SK-N-SH (cell line): ENCODE measurements around the gene SIK2. TPM values are rescaled to one million over a fixed set of nuclear protein-coding genes. Genes with fewer than 3 reads are reported as not detected.

Source experiments
- CTCF ChIA-PET: fragments of 300-600, 350-600 bp; formaldehyde crosslinking; extraction: SDS; loops from one replicate; lab custom pipeline; 2021; lab: Yijun Ruan, JAX
- POLR2A ChIA-PET: fragments of 350-600 bp; sonication (Branson Sonifier 250); formaldehyde crosslinking; extraction: SDS; loops from one replicate; lab custom pipeline; 2020; ENCODE audit warnings: antibody characterized with exemption, inconsistent platforms; lab: Yijun Ruan, JAX
- DNase-seq: peaks from one replicate; pipeline ENCODE4 v3.0.0; 2012
- H2AFZ ChIP-seq: fragments of 200-600 bp; sonication (generic); 2 replicates; pipeline ENCODE4 v1.8.1; 2016; ENCODE audit warnings: antibody characterized with exemption, mild to moderate bottlenecking, low read depth
- H3F3A ChIP-seq: fragments of 200-600 bp; sonication (generic); replicated peaks from 2 replicates; pipeline ENCODE3; 2016; ENCODE audit warnings: antibody characterized with exemption, mild to moderate bottlenecking; ENCODE audit not compliant: insufficient read depth
- H3K27ac ChIP-seq, 2 experiments: fragments of 200-500 bp in 1 of 2; fragments of 200-600 bp in 1 of 2; sonication (Bioruptor generic) in 1 of 2; sonication (generic), shearing (Covaris generic) in 1 of 2; 2 replicates each; pipeline versions ENCODE4 v1.5.1 to v1.6.1; 2014 to 2016; ENCODE audit warnings: low read depth in 2 of 2, inconsistent platforms in 1 of 2, low read length in 1 of 2, mild to moderate bottlenecking in 1 of 2, mixed read lengths in 1 of 2
- H3K27me3 ChIP-seq: fragments of 200-600 bp; sonication (generic), shearing (Covaris generic); 2 replicates; pipeline ENCODE4 v1.6.1; 2016; ENCODE audit warnings: mixed run types; ENCODE audit not compliant: insufficient read depth
- H3K36me3 ChIP-seq, 2 experiments: fragments of 200-500 bp in 1 of 2; fragments of 200-600 bp in 1 of 2; sonication (Bioruptor generic) in 1 of 2; sonication (generic) in 1 of 2; replicated peaks in 1 of 2; 2 replicates each; pipeline versions ENCODE3 to v1.5.1; 2014 to 2016; ENCODE audit warnings: low read length in 1 of 2, mild to moderate bottlenecking in 1 of 2; ENCODE audit not compliant: insufficient read depth in 2 of 2, control insufficient read depth in 1 of 2
- H3K4me1 ChIP-seq, 2 experiments: fragments of 200-500 bp in 1 of 2; fragments of 200-600 bp in 1 of 2; sonication (Bioruptor generic) in 1 of 2; sonication (generic), shearing (Covaris generic) in 1 of 2; 2 replicates each; pipeline versions ENCODE4 v1.5.1 to v1.6.1; 2014 to 2016; ENCODE audit warnings: low read depth in 1 of 2, low read length in 1 of 2, mixed run types in 1 of 2; ENCODE audit not compliant: insufficient read depth in 2 of 2, control insufficient read depth in 1 of 2
- H3K4me2 ChIP-seq: fragments of 200-600 bp; sonication (generic), shearing (Covaris generic); 2 replicates; pipeline ENCODE4 v1.6.1; 2017; ENCODE audit warnings: mixed run types
- H3K4me3 ChIP-seq, 2 experiments: fragments of 200-500 bp in 1 of 2; fragments of 200-600 bp in 1 of 2; sonication (Bioruptor generic) in 1 of 2; sonication (generic), shearing (Covaris generic) in 1 of 2; 2 replicates each; pipeline versions ENCODE4 v1.5.1 to v1.8.1; 2014 to 2016; ENCODE audit warnings: low read depth in 2 of 2, inconsistent platforms in 1 of 2, low read length in 1 of 2, mild to moderate bottlenecking in 1 of 2, mixed read lengths in 1 of 2, moderate library complexity in 1 of 2
- H3K79me2 ChIP-seq: fragments of 200-600 bp; sonication (generic); 2 replicates; pipeline ENCODE4 v1.8.1; 2017; ENCODE audit warnings: mild to moderate bottlenecking; ENCODE audit not compliant: insufficient read depth
- H3K9ac ChIP-seq: fragments of 200-600 bp; sonication (generic); 2 replicates; pipeline ENCODE4 v1.6.1; 2017; ENCODE audit warnings: mixed run types
- H3K9me2 ChIP-seq: fragments of 200-600 bp; sonication (generic); 2 replicates; pipeline ENCODE4 v1.6.1; 2017; ENCODE audit warnings: mixed run types
- H3K9me3 ChIP-seq: fragments of 200-600 bp; sonication (generic); 2 replicates; pipeline ENCODE4 v1.6.1; 2017; ENCODE audit warnings: mixed run types, mild to moderate bottlenecking, moderate library complexity
- H4K20me1 ChIP-seq: fragments of 200-600 bp; sonication (generic); 2 replicates; pipeline ENCODE4 v1.6.1; 2017; ENCODE audit warnings: mild to moderate bottlenecking, mixed run types; ENCODE audit not compliant: insufficient read depth
- CHD2 ChIP-seq: fragments of 150-350 bp; IDR thresholded peaks from 2 replicates; pipeline ENCODE4 v1.6.1; 2018; ENCODE audit warnings: low read length; ENCODE audit not compliant: partially characterized antibody
- ELF1 ChIP-seq: IDR thresholded peaks from 2 replicates; pipeline ENCODE4 v1.4.0; 2012
- EP300 ChIP-seq, 2 experiments: IDR thresholded peaks; 2 replicates each; pipeline versions ENCODE4 v1.4.0 to v1.6.1; 2012; ENCODE audit warnings: borderline replicate concordance in 1 of 2, low read depth in 1 of 2, low read length in 1 of 2
- JUND ChIP-seq: IDR thresholded peaks from 2 replicates; pipeline ENCODE4 v1.4.0; 2012
- MEF2A ChIP-seq: IDR thresholded peaks from 2 replicates; pipeline ENCODE4 v1.4.0; 2012; ENCODE audit warnings: low read depth, borderline replicate concordance
- MXI1 ChIP-seq: IDR thresholded peaks from 2 replicates; pipeline ENCODE4 v1.6.1; 2012; ENCODE audit warnings: mild to moderate bottlenecking, low read depth, low read length, improper control_type of control experiment
- NFIC ChIP-seq: IDR thresholded peaks from 2 replicates; pipeline ENCODE4 v1.4.0; 2012; ENCODE audit warnings: borderline replicate concordance
- POLR2AphosphoS5 ChIP-seq: IDR thresholded peaks from 2 replicates; pipeline ENCODE4 v1.6.1; 2012; ENCODE audit warnings: low read depth, low read length
- RFX5 ChIP-seq: IDR thresholded peaks from 2 replicates; pipeline ENCODE4 v1.6.1; 2012; ENCODE audit warnings: mild to moderate bottlenecking, improper control_type of control experiment, low read length
- RXRA ChIP-seq: IDR thresholded peaks from 2 replicates; pipeline ENCODE4 v1.4.0; 2012; ENCODE audit warnings: low read depth, mild to moderate bottlenecking, borderline replicate concordance
- SMC3 ChIP-seq: IDR thresholded peaks from 2 replicates; pipeline ENCODE4 v1.6.1; 2012; ENCODE audit warnings: low read depth, low read length, improper control_type of control experiment
- YY1 ChIP-seq: IDR thresholded peaks from 2 replicates; pipeline ENCODE4 v1.4.0; 2012; ENCODE audit warnings: low read depth, mild to moderate bottlenecking
- WGBS: methylation state at CpG from one replicate; pipeline ENCODE4 v1.1.6; 2017; ENCODE audit warnings: low lambda C conversion rate; 5-methylcytosine and 5-hydroxymethylcytosine counted together
- polyA plus RNA-seq, 3 experiments: library from polyadenylated mRNA; depleted of rRNA; stranded (reverse); fragments of >200 nt; gene quantifications; 2 replicates each; pipeline ENCODE4 v1.2.3, GENCODE V29; 2012
- TF ChIP-seq, protein P1 (sequence below): fragments of 150-350 bp; IDR thresholded peaks from 2 replicates; pipeline ENCODE4 v1.6.1; 2016; ENCODE audit warnings: mild to moderate bottlenecking, low read depth, low read length
- TF ChIP-seq, protein P2 (sequence below): IDR thresholded peaks from 2 replicates; pipeline ENCODE4 v1.6.1; 2012; ENCODE audit warnings: mild to moderate bottlenecking, low read depth, low read length, moderate library complexity
- TF ChIP-seq, protein P3 (sequence below): IDR thresholded peaks from 2 replicates; pipeline ENCODE4 v1.4.0; 2012; ENCODE audit warnings: low read depth
- TF ChIP-seq, protein P4 (sequence below): IDR thresholded peaks from 2 replicates; pipeline ENCODE4 v1.4.0; 2012; ENCODE audit warnings: low read depth, borderline replicate concordance
- TF ChIP-seq, protein P5 (sequence below): fragments of 150-350 bp; IDR thresholded peaks from 2 replicates; pipeline ENCODE4 v1.6.1; 2017; ENCODE audit warnings: antibody characterized with exemption, low read length, low read depth, borderline replicate concordance
- TF ChIP-seq, protein P6 (sequence below): IDR thresholded peaks from 2 replicates; pipeline ENCODE4; 2012
- TF ChIP-seq, protein P7 (sequence below): IDR thresholded peaks from 2 replicates; pipeline ENCODE4 v1.4.0; 2012; ENCODE audit warnings: low read depth, borderline replicate concordance

The SIK2 gene
- polyA plus RNA-seq, 1 of the 3 experiments (the other 2 are of a cell fraction) = 8.9 TPM

DNA sequence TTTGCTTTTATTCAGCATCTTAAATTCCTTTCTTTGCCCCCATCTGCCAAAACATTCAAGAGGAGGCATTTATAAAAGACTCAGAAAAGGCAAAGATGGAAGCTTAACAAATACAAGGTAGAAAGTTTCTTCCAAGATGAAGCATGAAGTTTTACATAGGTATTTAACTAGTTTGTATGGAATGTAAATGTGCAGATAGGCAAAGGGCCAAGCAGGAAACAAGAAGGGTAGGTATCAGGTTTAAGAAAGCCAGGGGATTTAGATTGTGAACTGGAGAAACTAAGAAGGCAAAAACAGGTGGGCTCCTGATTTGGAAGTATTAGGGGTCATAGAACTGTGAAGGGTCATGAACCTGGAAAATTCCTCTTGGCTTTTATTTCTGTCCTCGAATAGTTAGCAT, 101.3 kb downstream of the SIK2 start:
- Histone ChIP-seq H3K4me2 (no peak overlapping the region), H4K20me1 (no peaks in the 10 kb centered on the region), H3K9me3 (no peaks in the 10 kb centered on the region), H3K27me3 (no peaks in the 10 kb centered on the region), H3F3A (no peaks in the 10 kb centered on the region), H3K9ac (no peak overlapping the region), H3K9me2 (no peaks in the 10 kb centered on the region), H3K4me3 (no peak overlapping the region), H3K27ac (no peak overlapping the region), H2AFZ (no peak overlapping the region), H3K36me3 (peaks cover 43 to 47% of the 10 kb centered on the region in 2 experiments), H3K79me2 (no peaks in the 10 kb centered on the region; the same call in 1 of the 2 replicates), H3K4me1 (no peaks in the 10 kb centered on the region)
- DNase-seq = no peak
- no peak for TF ChIP-seq MEF2A
- no peak for TF ChIP-seq NFIC
- TF ChIP-seq, protein P1, sequence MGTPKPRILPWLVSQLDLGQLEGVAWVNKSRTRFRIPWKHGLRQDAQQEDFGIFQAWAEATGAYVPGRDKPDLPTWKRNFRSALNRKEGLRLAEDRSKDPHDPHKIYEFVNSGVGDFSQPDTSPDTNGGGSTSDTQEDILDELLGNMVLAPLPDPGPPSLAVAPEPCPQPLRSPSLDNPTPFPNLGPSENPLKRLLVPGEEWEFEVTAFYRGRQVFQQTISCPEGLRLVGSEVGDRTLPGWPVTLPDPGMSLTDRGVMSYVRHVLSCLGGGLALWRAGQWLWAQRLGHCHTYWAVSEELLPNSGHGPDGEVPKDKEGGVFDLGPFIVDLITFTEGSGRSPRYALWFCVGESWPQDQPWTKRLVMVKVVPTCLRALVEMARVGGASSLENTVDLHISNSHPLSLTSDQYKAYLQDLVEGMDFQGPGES = no peak
- TF ChIP-seq, protein P2, sequence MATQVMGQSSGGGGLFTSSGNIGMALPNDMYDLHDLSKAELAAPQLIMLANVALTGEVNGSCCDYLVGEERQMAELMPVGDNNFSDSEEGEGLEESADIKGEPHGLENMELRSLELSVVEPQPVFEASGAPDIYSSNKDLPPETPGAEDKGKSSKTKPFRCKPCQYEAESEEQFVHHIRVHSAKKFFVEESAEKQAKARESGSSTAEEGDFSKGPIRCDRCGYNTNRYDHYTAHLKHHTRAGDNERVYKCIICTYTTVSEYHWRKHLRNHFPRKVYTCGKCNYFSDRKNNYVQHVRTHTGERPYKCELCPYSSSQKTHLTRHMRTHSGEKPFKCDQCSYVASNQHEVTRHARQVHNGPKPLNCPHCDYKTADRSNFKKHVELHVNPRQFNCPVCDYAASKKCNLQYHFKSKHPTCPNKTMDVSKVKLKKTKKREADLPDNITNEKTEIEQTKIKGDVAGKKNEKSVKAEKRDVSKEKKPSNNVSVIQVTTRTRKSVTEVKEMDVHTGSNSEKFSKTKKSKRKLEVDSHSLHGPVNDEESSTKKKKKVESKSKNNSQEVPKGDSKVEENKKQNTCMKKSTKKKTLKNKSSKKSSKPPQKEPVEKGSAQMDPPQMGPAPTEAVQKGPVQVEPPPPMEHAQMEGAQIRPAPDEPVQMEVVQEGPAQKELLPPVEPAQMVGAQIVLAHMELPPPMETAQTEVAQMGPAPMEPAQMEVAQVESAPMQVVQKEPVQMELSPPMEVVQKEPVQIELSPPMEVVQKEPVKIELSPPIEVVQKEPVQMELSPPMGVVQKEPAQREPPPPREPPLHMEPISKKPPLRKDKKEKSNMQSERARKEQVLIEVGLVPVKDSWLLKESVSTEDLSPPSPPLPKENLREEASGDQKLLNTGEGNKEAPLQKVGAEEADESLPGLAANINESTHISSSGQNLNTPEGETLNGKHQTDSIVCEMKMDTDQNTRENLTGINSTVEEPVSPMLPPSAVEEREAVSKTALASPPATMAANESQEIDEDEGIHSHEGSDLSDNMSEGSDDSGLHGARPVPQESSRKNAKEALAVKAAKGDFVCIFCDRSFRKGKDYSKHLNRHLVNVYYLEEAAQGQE = no peak
- TF ChIP-seq, protein P3, sequence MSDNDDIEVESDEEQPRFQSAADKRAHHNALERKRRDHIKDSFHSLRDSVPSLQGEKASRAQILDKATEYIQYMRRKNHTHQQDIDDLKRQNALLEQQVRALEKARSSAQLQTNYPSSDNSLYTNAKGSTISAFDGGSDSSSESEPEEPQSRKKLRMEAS = no peak
- TF ChIP-seq, protein P4, sequence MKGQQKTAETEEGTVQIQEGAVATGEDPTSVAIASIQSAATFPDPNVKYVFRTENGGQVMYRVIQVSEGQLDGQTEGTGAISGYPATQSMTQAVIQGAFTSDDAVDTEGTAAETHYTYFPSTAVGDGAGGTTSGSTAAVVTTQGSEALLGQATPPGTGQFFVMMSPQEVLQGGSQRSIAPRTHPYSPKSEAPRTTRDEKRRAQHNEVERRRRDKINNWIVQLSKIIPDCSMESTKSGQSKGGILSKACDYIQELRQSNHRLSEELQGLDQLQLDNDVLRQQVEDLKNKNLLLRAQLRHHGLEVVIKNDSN = no peak
- TF ChIP-seq, protein P5, sequence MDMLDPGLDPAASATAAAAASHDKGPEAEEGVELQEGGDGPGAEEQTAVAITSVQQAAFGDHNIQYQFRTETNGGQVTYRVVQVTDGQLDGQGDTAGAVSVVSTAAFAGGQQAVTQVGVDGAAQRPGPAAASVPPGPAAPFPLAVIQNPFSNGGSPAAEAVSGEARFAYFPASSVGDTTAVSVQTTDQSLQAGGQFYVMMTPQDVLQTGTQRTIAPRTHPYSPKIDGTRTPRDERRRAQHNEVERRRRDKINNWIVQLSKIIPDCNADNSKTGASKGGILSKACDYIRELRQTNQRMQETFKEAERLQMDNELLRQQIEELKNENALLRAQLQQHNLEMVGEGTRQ = no peak
- TF ChIP-seq RXRA = no peak
- no peak for TF ChIP-seq POLR2AphosphoS5
- no peak for TF ChIP-seq SMC3
- no peak for TF ChIP-seq YY1
- TF ChIP-seq, protein P6, sequence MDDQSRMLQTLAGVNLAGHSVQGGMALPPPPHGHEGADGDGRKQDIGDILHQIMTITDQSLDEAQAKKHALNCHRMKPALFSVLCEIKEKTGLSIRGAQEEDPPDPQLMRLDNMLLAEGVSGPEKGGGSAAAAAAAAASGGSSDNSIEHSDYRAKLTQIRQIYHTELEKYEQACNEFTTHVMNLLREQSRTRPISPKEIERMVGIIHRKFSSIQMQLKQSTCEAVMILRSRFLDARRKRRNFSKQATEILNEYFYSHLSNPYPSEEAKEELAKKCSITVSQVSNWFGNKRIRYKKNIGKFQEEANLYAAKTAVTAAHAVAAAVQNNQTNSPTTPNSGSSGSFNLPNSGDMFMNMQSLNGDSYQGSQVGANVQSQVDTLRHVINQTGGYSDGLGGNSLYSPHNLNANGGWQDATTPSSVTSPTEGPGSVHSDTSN = no peak
- no peak for TF ChIP-seq MXI1
- no peak for TF ChIP-seq EP300 (IDR thresholded peaks at IDR 0.05; ENCODE audit: borderline replicate concordance in 1 of 2, low read depth in 1 of 2, low read length in 1 of 2)
- TF ChIP-seq ELF1 = no peak
- no peak for TF ChIP-seq JUND
- TF ChIP-seq, protein P7, sequence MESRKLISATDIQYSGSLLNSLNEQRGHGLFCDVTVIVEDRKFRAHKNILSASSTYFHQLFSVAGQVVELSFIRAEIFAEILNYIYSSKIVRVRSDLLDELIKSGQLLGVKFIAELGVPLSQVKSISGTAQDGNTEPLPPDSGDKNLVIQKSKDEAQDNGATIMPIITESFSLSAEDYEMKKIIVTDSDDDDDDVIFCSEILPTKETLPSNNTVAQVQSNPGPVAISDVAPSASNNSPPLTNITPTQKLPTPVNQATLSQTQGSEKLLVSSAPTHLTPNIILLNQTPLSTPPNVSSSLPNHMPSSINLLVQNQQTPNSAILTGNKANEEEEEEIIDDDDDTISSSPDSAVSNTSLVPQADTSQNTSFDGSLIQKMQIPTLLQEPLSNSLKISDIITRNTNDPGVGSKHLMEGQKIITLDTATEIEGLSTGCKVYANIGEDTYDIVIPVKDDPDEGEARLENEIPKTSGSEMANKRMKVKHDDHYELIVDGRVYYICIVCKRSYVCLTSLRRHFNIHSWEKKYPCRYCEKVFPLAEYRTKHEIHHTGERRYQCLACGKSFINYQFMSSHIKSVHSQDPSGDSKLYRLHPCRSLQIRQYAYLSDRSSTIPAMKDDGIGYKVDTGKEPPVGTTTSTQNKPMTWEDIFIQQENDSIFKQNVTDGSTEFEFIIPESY = no peak
- no peak for TF ChIP-seq CHD2
- TF ChIP-seq RFX5 = no peak
- ChIA-PET POLR2A (no interaction called here), CTCF (no interaction called here)
- WGBS = 88% methylated on average over 1 of the region's 1 CpG
